ENCODE results near the gene OBI1.

DNA sequence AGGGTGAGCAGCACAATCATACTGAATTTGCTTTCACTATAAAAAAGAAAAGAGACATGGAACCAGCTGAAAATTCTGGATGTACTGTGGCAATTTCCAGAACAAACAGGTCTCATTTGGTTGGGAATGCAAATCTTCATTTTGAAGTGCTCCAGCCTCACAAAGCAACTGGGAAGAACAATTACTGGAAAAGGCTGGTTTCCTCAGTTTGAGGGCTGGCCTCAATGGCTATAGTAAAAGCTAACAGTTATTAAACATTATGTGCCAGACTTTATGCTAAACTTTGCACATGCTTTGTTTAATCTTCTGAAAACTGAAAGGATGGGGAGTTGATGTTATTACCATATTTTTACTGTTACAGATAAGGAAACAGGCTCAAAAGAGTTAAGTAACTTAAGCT, 3.0 kb downstream of the OBI1 start:
- TF ChIP-seq, protein P1, sequence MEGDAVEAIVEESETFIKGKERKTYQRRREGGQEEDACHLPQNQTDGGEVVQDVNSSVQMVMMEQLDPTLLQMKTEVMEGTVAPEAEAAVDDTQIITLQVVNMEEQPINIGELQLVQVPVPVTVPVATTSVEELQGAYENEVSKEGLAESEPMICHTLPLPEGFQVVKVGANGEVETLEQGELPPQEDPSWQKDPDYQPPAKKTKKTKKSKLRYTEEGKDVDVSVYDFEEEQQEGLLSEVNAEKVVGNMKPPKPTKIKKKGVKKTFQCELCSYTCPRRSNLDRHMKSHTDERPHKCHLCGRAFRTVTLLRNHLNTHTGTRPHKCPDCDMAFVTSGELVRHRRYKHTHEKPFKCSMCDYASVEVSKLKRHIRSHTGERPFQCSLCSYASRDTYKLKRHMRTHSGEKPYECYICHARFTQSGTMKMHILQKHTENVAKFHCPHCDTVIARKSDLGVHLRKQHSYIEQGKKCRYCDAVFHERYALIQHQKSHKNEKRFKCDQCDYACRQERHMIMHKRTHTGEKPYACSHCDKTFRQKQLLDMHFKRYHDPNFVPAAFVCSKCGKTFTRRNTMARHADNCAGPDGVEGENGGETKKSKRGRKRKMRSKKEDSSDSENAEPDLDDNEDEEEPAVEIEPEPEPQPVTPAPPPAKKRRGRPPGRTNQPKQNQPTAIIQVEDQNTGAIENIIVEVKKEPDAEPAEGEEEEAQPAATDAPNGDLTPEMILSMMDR (IDR thresholded peaks at IDR 0.05; ENCODE audit: extremely low read depth in 1 of 2, insufficient read depth in 1 of 2, low read depth in 1 of 2, low read length in 2 of 2) = no peak
- TF ChIP-seq EZH2 (IDR thresholded peaks at IDR 0.05; ENCODE audit: borderline replicate concordance, low read depth, low read length, severe bottlenecking) = no peak
- TF ChIP-seq, protein P2, sequence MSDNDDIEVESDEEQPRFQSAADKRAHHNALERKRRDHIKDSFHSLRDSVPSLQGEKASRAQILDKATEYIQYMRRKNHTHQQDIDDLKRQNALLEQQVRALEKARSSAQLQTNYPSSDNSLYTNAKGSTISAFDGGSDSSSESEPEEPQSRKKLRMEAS (IDR thresholded peaks at IDR 0.05; ENCODE audit: insufficient read depth, insufficient read length) = no peak
- no peak for TF ChIP-seq JUN (IDR thresholded peaks at IDR 0.05; ENCODE audit: borderline replicate concordance, insufficient read depth, insufficient read length, low read depth)
- no peak for TF ChIP-seq POLR2A (IDR thresholded peaks at IDR 0.05; ENCODE audit: low read depth, low read length)
- TF ChIP-seq POLR2AphosphoS5 (IDR thresholded peaks at IDR 0.05; ENCODE audit: insufficient read depth, low read depth, low read length) = no peak
- TF ChIP-seq GATA2 (IDR thresholded peaks at IDR 0.05; ENCODE audit: insufficient read depth, insufficient read length, low read depth, low read length) = no peak
- TF ChIP-seq FOS (IDR thresholded peaks at IDR 0.05; ENCODE audit: borderline replicate concordance, insufficient read depth, low read length) = no peak
